K562 (cell line): ENCODE measurements around the gene DGCR6L. TPM values are rescaled to one million over a fixed set of nuclear protein-coding genes. Genes with fewer than 3 reads are reported as not detected.
A peak's percentile ranks its signal among the peaks of the same experiment; 100 is the strongest.

ENCODE experiments used
- BRD9 ChIP-seq: fragments of 450-650 bp; IDR thresholded peaks from 2 replicates; pipeline ENCODE4 v1.6.1; 2018; ENCODE audit warnings: low read depth; ENCODE audit not compliant: partially characterized antibody
- E2F6 ChIP-seq, 2 experiments: IDR thresholded peaks; 2 replicates each; pipeline ENCODE4 v1.6.1; 2011; ENCODE audit warnings: borderline replicate concordance in 1 of 2, control low read depth in 1 of 2, low read depth in 1 of 2, low read length in 1 of 2, mild to moderate bottlenecking in 1 of 2, mixed read lengths in 1 of 2, moderate library complexity in 1 of 2; ENCODE audit not compliant: insufficient read depth in 1 of 2, insufficient read length in 1 of 2, poor library complexity in 1 of 2, severe bottlenecking in 1 of 2; ENCODE audit errors: extremely low read depth in 1 of 2
- KLF10 ChIP-seq: fragments of 250-450 bp; sonication (Bioruptor Pico); IDR thresholded peaks from 2 replicates; pipeline ENCODE4 v1.6.1; 2021; ENCODE audit warnings: matching md5 sums
- MCM5 ChIP-seq: fragments of 450-650 bp; IDR thresholded peaks from 2 replicates; pipeline ENCODE4 v1.6.1; 2016; ENCODE audit warnings: low read depth
- MEF2A ChIP-seq: IDR thresholded peaks from 2 replicates; pipeline ENCODE4 v1.6.1; 2011; ENCODE audit warnings: low read depth, mild to moderate bottlenecking, low read length, moderate library complexity; ENCODE audit not compliant: control insufficient read depth
- MEF2D ChIP-seq: conservative IDR thresholded peaks from 2 replicates; pipeline ENCODE4 v1.6.1; 2016; ENCODE audit warnings: low read depth, missing genetic modification characterization, missing compliant biosample characterization
- NCOR1 ChIP-seq: fragments of 450-650 bp; IDR thresholded peaks from 2 replicates; pipeline ENCODE4 v1.6.1; 2016; ENCODE audit warnings: mild to moderate bottlenecking, moderate library complexity
- NFYB ChIP-seq: IDR thresholded peaks from 2 replicates; pipeline ENCODE4 v1.6.1; 2011; ENCODE audit warnings: mild to moderate bottlenecking, moderate library complexity; ENCODE audit not compliant: insufficient read length; ENCODE audit errors: extremely low read depth
- NR1H2 ChIP-seq: sonication (generic); formaldehyde crosslinking; IDR thresholded peaks from 2 replicates; pipeline ENCODE4 v1.4.0; 2020; ENCODE audit warnings: mild to moderate bottlenecking, missing genetic modification reagents
- PHB ChIP-seq: fragments of 250-450 bp; sonication (Bioruptor Pico); IDR thresholded peaks from 2 replicates; pipeline ENCODE4 v1.5.0; 2021
- POLR3G ChIP-seq: IDR thresholded peaks from 2 replicates; pipeline ENCODE4 v1.6.1; 2011; ENCODE audit not compliant: insufficient read length, insufficient replicate concordance; ENCODE audit errors: extremely low read depth
- PPARD ChIP-seq: fragments of 250-450 bp; sonication (Bioruptor Pico); IDR thresholded peaks from 2 replicates; pipeline ENCODE4 v1.8.0; 2022; ENCODE audit warnings: inconsistent platforms, mild to moderate bottlenecking, moderate library complexity
- SMAD1 ChIP-seq: fragments of 150-350 bp; IDR thresholded peaks from 2 replicates; pipeline ENCODE4 v1.6.1; 2014; ENCODE audit warnings: low read length, low read depth; ENCODE audit not compliant: partially characterized antibody
- SRSF1 ChIP-seq: fragments of 200-400 bp; formaldehyde crosslinking; IDR thresholded peaks from 2 replicates; pipeline ENCODE4 v1.6.1; 2017; ENCODE audit warnings: mild to moderate bottlenecking, low read depth, low read length, moderate library complexity
- SRSF3 ChIP-seq: fragments of 200-400 bp; formaldehyde crosslinking; IDR thresholded peaks from 2 replicates; pipeline ENCODE4 v1.6.1; 2016; ENCODE audit warnings: mild to moderate bottlenecking, low read length, moderate library complexity; ENCODE audit not compliant: insufficient read depth
- SRSF9 ChIP-seq: fragments of 200-400 bp; formaldehyde crosslinking; IDR thresholded peaks from 2 replicates; pipeline ENCODE4 v1.6.1; 2017; ENCODE audit warnings: low read depth, low read length, borderline replicate concordance
- TCF3 ChIP-seq: sonication (generic); formaldehyde crosslinking; IDR thresholded peaks from 2 replicates; pipeline ENCODE4 v1.4.0; 2020; ENCODE audit warnings: mild to moderate bottlenecking, missing genetic modification reagents
- THRAP3 ChIP-seq: fragments of 450-650 bp; IDR thresholded peaks from 2 replicates; pipeline ENCODE4 v1.6.1; 2016; ENCODE audit warnings: mild to moderate bottlenecking, inconsistent platforms, borderline replicate concordance
- ZFX ChIP-seq: sonication (generic); formaldehyde crosslinking; IDR thresholded peaks from 2 replicates; pipeline ENCODE4 v1.8.0; 2022; ENCODE audit warnings: mild to moderate bottlenecking, missing genetic modification reagents, moderate library complexity
- ZNF239 ChIP-seq: fragments of 250-450 bp; sonication (Bioruptor Pico); IDR thresholded peaks from 2 replicates; pipeline ENCODE4 v1.4.0; 2020; ENCODE audit warnings: mild to moderate bottlenecking
- ZNF253 ChIP-seq: fragments of 250-450 bp; sonication (Bioruptor Pico); conservative IDR thresholded peaks from 2 replicates; pipeline ENCODE4 v1.6.1; 2021; ENCODE audit warnings: mild to moderate bottlenecking
- ZNF316 ChIP-seq: fragments of 450-650 bp; IDR thresholded peaks from 2 replicates; pipeline ENCODE4 v1.6.1; 2016
- ZNF408 ChIP-seq: fragments of 250-450 bp; sonication (Bioruptor Pico); IDR thresholded peaks from 2 replicates; pipeline ENCODE4 v1.4.0; 2020; ENCODE audit warnings: low read depth, mild to moderate bottlenecking, moderate library complexity
- ZNF668 ChIP-seq: fragments of 250-450 bp; sonication (Bioruptor Pico); IDR thresholded peaks from 2 replicates; pipeline ENCODE4 v1.8.0; 2022; ENCODE audit warnings: mild to moderate bottlenecking, inconsistent platforms
- ZNF764 ChIP-seq: fragments of 250-450 bp; sonication (Bioruptor Pico); IDR thresholded peaks from 2 replicates; pipeline ENCODE4 v1.4.0; 2020; ENCODE audit warnings: low read depth, mild to moderate bottlenecking, moderate library complexity
- polyA plus RNA-seq, 8 experiments: library from polyadenylated mRNA; depleted of rRNA in 4 of 8; stranded (reverse) in 5 of 8; unstranded in 3 of 8; fragments of >200 nt; fragmentation: Nextera tagmentation in 2 of 8; fragmentation: Illumina TruSeq in 1 of 8; extraction: Ambion mirVana in 2 of 8; extraction: Trizol in 1 of 8; gene quantifications; 2 replicates each; pipeline versions ENCODE4 v1.2.1 to v1.2.3, GENCODE V29; 2011 to 2014; ENCODE audit warnings: inconsistent platforms in 1 of 8, missing spikeins in 1 of 8
- total RNA-seq, 7 experiments: library from RNA; depleted of rRNA in 6 of 7; stranded (reverse); fragments of >200 nt in 6 of 7; fragmentation: Illumina TruSeq in 2 of 7; extraction: Trizol in 2 of 7; gene quantifications; 2 replicates each; pipeline versions ENCODE4 v1.2.1 to v1.2.3, GENCODE V29; 2011 to 2021; ENCODE audit warnings: low replicate concordance in 1 of 7
- TF ChIP-seq, protein P1 (sequence below): sonication (generic); formaldehyde crosslinking; IDR thresholded peaks from 2 replicates; pipeline ENCODE4 v1.9.0; 2022; ENCODE audit warnings: mild to moderate bottlenecking, missing genetic modification reagents
- TF ChIP-seq, protein P2 (sequence below): sonication (generic); formaldehyde crosslinking; IDR thresholded peaks from 2 replicates; pipeline ENCODE4 v1.8.0; 2022; ENCODE audit warnings: missing genetic modification reagents, mild to moderate bottlenecking, moderate library complexity, borderline replicate concordance

The DGCR6L gene
- total and polyA plus RNA-seq, 9 of the 15 experiments (the other 6 are each of a cell fraction or from before 2014, with no cell fraction given) = 3.6 to 151 (median 51.0) TPM

GRCh38 chr22:20291604-20292063 is 28.2 kb downstream of the DGCR6L start (continued):
- TF ChIP-seq PPARD (CRISPR knock-in tag) = no peak
- no peak for TF ChIP-seq POLR3G
- TF ChIP-seq ZNF239 (CRISPR knock-in tag) = no peak
- no peak for TF ChIP-seq SMAD1
- no peak for TF ChIP-seq BRD9
- no peak for TF ChIP-seq NCOR1
- TF ChIP-seq MCM5 = no peak
- no peak for TF ChIP-seq SRSF1
- no peak for TF ChIP-seq MEF2D (tag)
- no peak for TF ChIP-seq NR1H2 (CRISPR knock-in tag)
- 0 out of 2 replicates have a peak, but pooled peaks have one; percentile 58 for TF ChIP-seq SRSF3
- TF ChIP-seq ZNF253 (CRISPR knock-in tag) = no peak
- TF ChIP-seq ZNF316 = no peak
- TF ChIP-seq THRAP3 = no peak
- no peak for TF ChIP-seq ZNF408 (CRISPR knock-in tag)
- no peak for TF ChIP-seq ZNF668 (CRISPR knock-in tag)
- TF ChIP-seq MEF2A = no peak
- TF ChIP-seq ZNF764 (CRISPR knock-in tag) = no peak
- TF ChIP-seq KLF10 = no peak
- TF ChIP-seq E2F6 (IDR thresholded peaks at IDR 0.05; ENCODE audit: borderline replicate concordance in 1 of 2, extremely low read depth in 1 of 2, insufficient read depth in 1 of 2, insufficient read length in 1 of 2, low read depth in 1 of 2, low read length in 1 of 2, poor library complexity in 1 of 2, severe bottlenecking in 1 of 2) = no peak
- no peak for TF ChIP-seq NFYB
- TF ChIP-seq SRSF9 = no peak
- no peak for TF ChIP-seq TCF3 (CRISPR knock-in tag)
- TF ChIP-seq, protein P1, sequence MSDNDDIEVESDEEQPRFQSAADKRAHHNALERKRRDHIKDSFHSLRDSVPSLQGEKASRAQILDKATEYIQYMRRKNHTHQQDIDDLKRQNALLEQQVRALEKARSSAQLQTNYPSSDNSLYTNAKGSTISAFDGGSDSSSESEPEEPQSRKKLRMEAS (CRISPR knock-in tag) = peak; percentile 75
- TF ChIP-seq, protein P2, sequence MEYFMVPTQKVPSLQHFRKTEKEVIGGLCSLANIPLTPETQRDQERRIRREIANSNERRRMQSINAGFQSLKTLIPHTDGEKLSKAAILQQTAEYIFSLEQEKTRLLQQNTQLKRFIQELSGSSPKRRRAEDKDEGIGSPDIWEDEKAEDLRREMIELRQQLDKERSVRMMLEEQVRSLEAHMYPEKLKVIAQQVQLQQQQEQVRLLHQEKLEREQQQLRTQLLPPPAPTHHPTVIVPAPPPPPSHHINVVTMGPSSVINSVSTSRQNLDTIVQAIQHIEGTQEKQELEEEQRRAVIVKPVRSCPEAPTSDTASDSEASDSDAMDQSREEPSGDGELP (CRISPR knock-in tag) = peak; percentile 67
- TF ChIP-seq ZFX = no peak
- TF ChIP-seq PHB (CRISPR knock-in tag) = peak; percentile 87; the same call in 1 of the 2 replicates
